Measurements from ENCODE around the gene C16orf78. TPM values are rescaled to one million over a fixed set of nuclear protein-coding genes. Genes with fewer than 3 reads are reported as not detected.

Gene C16orf78
- total RNA-seq, 1 donor from 2014 or later = not detected

DNA sequence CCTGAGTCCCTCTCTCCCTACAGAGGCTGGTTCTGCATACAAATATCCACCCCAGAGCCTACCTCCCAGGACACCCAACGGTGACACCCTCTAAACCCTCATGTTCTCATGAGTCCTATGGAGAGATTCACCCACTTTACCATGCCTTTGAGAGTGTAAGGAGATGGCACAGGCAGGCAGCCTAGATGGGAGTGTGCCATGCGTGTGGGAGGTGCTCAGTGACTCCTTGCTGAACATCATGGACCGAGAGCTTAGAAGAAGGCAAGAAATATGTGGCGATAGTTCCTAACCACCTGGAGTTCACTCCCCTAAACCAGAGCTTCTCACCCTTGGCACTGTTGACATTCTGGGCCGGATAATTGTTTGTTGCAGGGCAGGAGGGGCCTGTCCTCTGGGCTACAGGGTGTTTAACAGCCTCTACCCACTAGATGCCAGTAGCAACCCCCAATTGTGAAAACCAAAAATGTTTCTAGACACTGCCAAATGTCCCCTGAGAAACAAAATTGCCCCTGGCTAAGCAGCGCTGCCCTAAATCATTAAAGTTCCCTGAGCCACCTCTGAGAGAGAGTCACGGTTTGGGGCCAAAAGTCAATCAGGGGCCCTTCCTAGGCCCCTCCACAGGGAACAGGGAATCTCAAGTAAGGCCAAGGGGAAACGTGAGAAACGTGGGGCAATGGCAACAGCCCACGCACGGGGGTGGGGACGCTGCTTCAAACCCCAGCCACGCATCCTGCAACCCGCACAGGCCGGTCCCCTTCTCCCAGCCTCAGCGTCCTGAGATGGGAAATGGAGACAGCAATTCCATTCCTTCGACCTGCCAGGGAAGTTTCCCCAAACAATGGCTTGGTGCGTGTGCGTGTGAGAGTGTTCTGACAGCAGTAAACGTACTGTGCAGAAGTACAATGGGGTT lies 66.8 kb downstream of the C16orf78 start:
- H2AFZ ChIP-seq (replicated peaks) = no peak overlapping the region
- peaks cover 65% of the 10 kb centered on the region for H3K27me3 ChIP-seq
- H3F3A ChIP-seq (ENCODE audit: low read depth) = peaks cover 8% of the 10 kb centered on the region
- TF ChIP-seq, protein P1, sequence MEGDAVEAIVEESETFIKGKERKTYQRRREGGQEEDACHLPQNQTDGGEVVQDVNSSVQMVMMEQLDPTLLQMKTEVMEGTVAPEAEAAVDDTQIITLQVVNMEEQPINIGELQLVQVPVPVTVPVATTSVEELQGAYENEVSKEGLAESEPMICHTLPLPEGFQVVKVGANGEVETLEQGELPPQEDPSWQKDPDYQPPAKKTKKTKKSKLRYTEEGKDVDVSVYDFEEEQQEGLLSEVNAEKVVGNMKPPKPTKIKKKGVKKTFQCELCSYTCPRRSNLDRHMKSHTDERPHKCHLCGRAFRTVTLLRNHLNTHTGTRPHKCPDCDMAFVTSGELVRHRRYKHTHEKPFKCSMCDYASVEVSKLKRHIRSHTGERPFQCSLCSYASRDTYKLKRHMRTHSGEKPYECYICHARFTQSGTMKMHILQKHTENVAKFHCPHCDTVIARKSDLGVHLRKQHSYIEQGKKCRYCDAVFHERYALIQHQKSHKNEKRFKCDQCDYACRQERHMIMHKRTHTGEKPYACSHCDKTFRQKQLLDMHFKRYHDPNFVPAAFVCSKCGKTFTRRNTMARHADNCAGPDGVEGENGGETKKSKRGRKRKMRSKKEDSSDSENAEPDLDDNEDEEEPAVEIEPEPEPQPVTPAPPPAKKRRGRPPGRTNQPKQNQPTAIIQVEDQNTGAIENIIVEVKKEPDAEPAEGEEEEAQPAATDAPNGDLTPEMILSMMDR (IDR thresholded peaks at IDR 0.05) = peak; percentile 27
- TF ChIP-seq EZH2 (IDR thresholded peaks at IDR 0.05) = no peak
- H3K9ac ChIP-seq = no peak overlapping the region
- no peaks in the 10 kb centered on the region for H3K9me3 Mint-ChIP-seq
- peaks cover 38% of the 10 kb centered on the region for H3K4me1 ChIP-seq
- no peak overlapping the region for H3K4me3 Mint-ChIP-seq
- H3K4me3 ChIP-seq = no peak overlapping the region
- no peak overlapping the region for H3K27ac Mint-ChIP-seq
- peak; percentile 33 for DNase-seq (ENCODE audit: low spot score)
- no peak overlapping the region for H3K4me2 ChIP-seq
- H3K9me3 ChIP-seq (ENCODE audit: low read depth) = no peaks in the 10 kb centered on the region
- H3K4me1 Mint-ChIP-seq = peaks cover 51% of the 10 kb centered on the region
- no peaks in the 10 kb centered on the region for H3K36me3 ChIP-seq
- H4K20me1 ChIP-seq (ENCODE audit: low read depth) = peaks cover 10% of the 10 kb centered on the region
- H3K36me3 Mint-ChIP-seq = no peaks in the 10 kb centered on the region
- H3K79me2 ChIP-seq (ENCODE audit: low read depth) = no peaks in the 10 kb centered on the region
- no peak overlapping the region for H3K27ac ChIP-seq
- H3K27me3 Mint-ChIP-seq (ENCODE audit: insufficient read depth, low read depth) = peaks cover 8% of the 10 kb centered on the region

DNA sequence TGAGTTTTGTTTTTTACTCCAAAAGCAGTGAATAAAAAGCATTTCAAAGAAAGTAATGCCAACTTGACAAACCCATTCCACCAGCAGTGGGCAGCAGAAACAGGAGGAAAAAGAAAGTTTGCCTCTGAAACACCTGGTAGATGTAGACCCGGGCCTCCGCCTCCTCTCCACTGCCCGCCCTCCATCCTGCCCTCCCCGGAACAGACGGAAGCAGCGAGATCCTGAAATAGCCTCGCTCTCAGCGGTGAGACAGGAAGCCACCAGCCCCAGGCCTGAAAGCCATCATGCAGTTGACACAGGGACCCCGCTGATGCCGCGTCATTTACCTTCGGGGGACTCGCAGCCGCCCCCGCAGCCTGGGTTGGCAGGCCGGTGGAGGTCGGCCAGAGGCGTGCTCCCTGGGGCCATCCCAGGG lies 67.8 kb downstream of the C16orf78 start:
- Histone ChIP-seq H3K9me3 (ENCODE audit: low read depth) (no peaks in the 10 kb centered on the region), H4K20me1 (ENCODE audit: low read depth) (peaks cover 10% of the 10 kb centered on the region), H3F3A (ENCODE audit: low read depth) (peaks cover 8% of the 10 kb centered on the region), H3K4me2 (peak overlapping the region; percentile 61), H3K36me3 (no peaks in the 10 kb centered on the region), H3K9ac (no peak overlapping the region), H3K4me1 (peaks cover 38% of the 10 kb centered on the region), H3K27ac (no peak overlapping the region), H3K27me3 (peaks cover 56% of the 10 kb centered on the region), H2AFZ (replicated peaks) (peak overlapping the region; percentile 79), H3K79me2 (ENCODE audit: low read depth) (no peaks in the 10 kb centered on the region), H3K4me3 (peak overlapping the region; percentile 13)
- Mint-ChIP-seq H3K36me3 (no peaks in the 10 kb centered on the region), H3K4me1 (peaks cover 51% of the 10 kb centered on the region), H3K9me3 (no peaks in the 10 kb centered on the region), H3K27me3 (ENCODE audit: insufficient read depth, low read depth) (peaks cover 12% of the 10 kb centered on the region), H3K4me3 (no peak overlapping the region), H3K27ac (no peak overlapping the region)
- TF ChIP-seq, protein P1 (IDR thresholded peaks at IDR 0.05) = peak; percentile 35
- no peak for TF ChIP-seq EZH2 (IDR thresholded peaks at IDR 0.05)
- peak; percentile 49 for DNase-seq (ENCODE audit: low spot score)

DNA sequence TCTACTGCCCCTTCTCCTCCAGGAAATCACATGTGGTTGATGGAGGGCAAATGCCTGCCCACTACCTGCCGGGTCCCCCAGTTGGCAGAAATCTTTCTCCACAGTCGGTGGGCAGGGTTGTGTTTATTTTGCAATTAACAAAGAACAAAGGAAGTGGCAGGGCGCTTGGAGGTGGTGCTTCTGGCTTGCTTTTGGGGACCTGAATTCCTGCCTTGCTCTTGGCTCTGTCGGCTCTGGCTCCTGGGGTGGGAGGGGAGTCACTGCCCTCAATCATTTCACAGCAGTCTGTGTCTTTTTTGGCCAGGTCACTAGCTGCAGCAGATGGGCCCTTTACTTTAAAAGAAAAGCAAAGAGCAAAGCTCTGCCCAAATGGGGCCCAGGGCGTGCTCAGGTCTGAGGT lies 69.2 kb downstream of the C16orf78 start:
- no peak overlapping the region for H3K27ac Mint-ChIP-seq
- no peaks in the 10 kb centered on the region for H3K36me3 ChIP-seq
- H3K27ac ChIP-seq = no peak overlapping the region
- H2AFZ ChIP-seq (replicated peaks) = no peak overlapping the region
- H3K36me3 Mint-ChIP-seq = no peaks in the 10 kb centered on the region
- no peak overlapping the region for H3K9ac ChIP-seq
- peaks cover 8% of the 10 kb centered on the region for H3F3A ChIP-seq (ENCODE audit: low read depth)
- no peaks in the 10 kb centered on the region for H3K9me3 Mint-ChIP-seq
- no peak for TF ChIP-seq EZH2 (IDR thresholded peaks at IDR 0.05)
- TF ChIP-seq EZH2phosphoT487 (IDR thresholded peaks at IDR 0.05) = no peak
- TF ChIP-seq, protein P1 (IDR thresholded peaks at IDR 0.05) = no peak
- H3K27me3 ChIP-seq = peaks cover 41% of the 10 kb centered on the region
- H3K4me3 Mint-ChIP-seq = no peak overlapping the region
- H3K9me3 ChIP-seq (ENCODE audit: low read depth) = no peaks in the 10 kb centered on the region
- H4K20me1 ChIP-seq (ENCODE audit: low read depth) = peaks cover 10% of the 10 kb centered on the region
- H3K4me2 ChIP-seq = no peak overlapping the region
- peaks cover 4% of the 10 kb centered on the region for H3K27me3 Mint-ChIP-seq (ENCODE audit: insufficient read depth, low read depth)
- H3K4me3 ChIP-seq = no peak overlapping the region
- DNase-seq (ENCODE audit: low spot score) = no peak
- peaks cover 38% of the 10 kb centered on the region for H3K4me1 ChIP-seq
- H3K79me2 ChIP-seq (ENCODE audit: low read depth) = no peaks in the 10 kb centered on the region
- H3K4me1 Mint-ChIP-seq = peaks cover 48% of the 10 kb centered on the region

Measured in neural progenitor cell (in vitro differentiated cells).